WTC11 (cell line): Measurements from ENCODE around the gene XKR3.
"Not testable (repeated sequence)": the region's sequence is repeated elsewhere in the genome, so short reads cannot be mapped to it uniquely, and the experiment has no call there.

ENCODE experiments used
- ATF3 ChIP-seq: sonication (generic); formaldehyde crosslinking; conservative IDR thresholded peaks from 2 replicates; pipeline ENCODE4 v1.8.1; 2022; ENCODE audit warnings: mild to moderate bottlenecking, missing genetic modification reagents
- CBFB ChIP-seq: sonication (generic); formaldehyde crosslinking; IDR thresholded peaks from 2 replicates; pipeline ENCODE4 v1.8.1; 2022; ENCODE audit warnings: mild to moderate bottlenecking, low read depth, missing genetic modification reagents
- CTCF ChIP-seq: fragments of 200-600 bp; IDR thresholded peaks from 2 replicates; pipeline ENCODE4 v1.8.0; 2022; ENCODE audit warnings: antibody characterized with exemption
- ESRRA ChIP-seq: sonication (generic); formaldehyde crosslinking; IDR thresholded peaks from 2 replicates; pipeline ENCODE4 v1.8.1; 2022; ENCODE audit warnings: mild to moderate bottlenecking, missing genetic modification reagents, borderline replicate concordance
- FOXP1 ChIP-seq: sonication (generic); formaldehyde crosslinking; IDR thresholded peaks from 2 replicates; pipeline ENCODE4 v1.8.0; 2022; ENCODE audit warnings: missing genetic modification reagents, mild to moderate bottlenecking, moderate library complexity, borderline replicate concordance
- MAX ChIP-seq: sonication (generic); formaldehyde crosslinking; IDR thresholded peaks from 2 replicates; pipeline ENCODE4 v1.8.0; 2022; ENCODE audit warnings: mild to moderate bottlenecking, missing genetic modification reagents
- NFYB ChIP-seq: sonication (generic); formaldehyde crosslinking; conservative IDR thresholded peaks from 2 replicates; pipeline ENCODE4 v1.8.0; 2022; ENCODE audit warnings: low read depth, missing genetic modification reagents
- PREB ChIP-seq: sonication (generic); formaldehyde crosslinking; IDR thresholded peaks from 2 replicates; pipeline ENCODE4 v1.8.1; 2022; ENCODE audit warnings: mild to moderate bottlenecking, missing genetic modification reagents, moderate library complexity, borderline replicate concordance
- SMAD3 ChIP-seq: sonication (generic); formaldehyde crosslinking; IDR thresholded peaks from 2 replicates; pipeline ENCODE4 v1.8.0; 2022; ENCODE audit warnings: missing genetic modification reagents, mild to moderate bottlenecking, borderline replicate concordance
- SP1 ChIP-seq: sonication (generic); formaldehyde crosslinking; conservative IDR thresholded peaks from 2 replicates; pipeline ENCODE4 v1.8.1; 2022; ENCODE audit warnings: missing genetic modification reagents
- TEAD4 ChIP-seq: sonication (generic); formaldehyde crosslinking; IDR thresholded peaks from 2 replicates; pipeline ENCODE4 v1.8.0; 2022; ENCODE audit warnings: mild to moderate bottlenecking, missing genetic modification reagents
- TP53 ChIP-seq: sonication (generic); formaldehyde crosslinking; IDR thresholded peaks from 2 replicates; pipeline ENCODE4 v1.8.1; 2023; ENCODE audit warnings: mild to moderate bottlenecking, missing genetic modification reagents
- ZNF121 ChIP-seq: sonication (generic); formaldehyde crosslinking; IDR thresholded peaks from 2 replicates; pipeline ENCODE4 v1.8.0; 2023; ENCODE audit warnings: missing genetic modification reagents
- ZNF423 ChIP-seq: fragments of 250-450 bp; sonication (Bioruptor Pico); IDR thresholded peaks from 2 replicates; pipeline ENCODE4 v2.1.2; 2022; ENCODE audit warnings: mild to moderate bottlenecking, moderate library complexity

GRCh38 chr22:16747266-16748159, 77.7 kb downstream of the XKR3 start:
- TF ChIP-seq SP1 (CRISPR knock-in tag); TP53 (CRISPR knock-in tag); NFYB; ESRRA (CRISPR knock-in tag); ATF3 (CRISPR knock-in tag); TEAD4; ZNF121 (CRISPR knock-in tag); ZNF423 (CRISPR knock-in tag); PREB (CRISPR knock-in tag); SMAD3 (CRISPR knock-in tag); CTCF; CBFB (CRISPR knock-in tag); MAX; FOXP1: not testable (repeated sequence)
